ENCODE data around the gene F13A1.

The F13A1 gene

GRCh38 chr6:6319952-6320811, at the start of gene F13A1:
F13A1 (minus strand) TSS chr6:6320662; CDS start chr6:6318664, 1,998 bp downstream.
- no peak for DNase-seq

GRCh38 chr6:6368684-6369052, 48.2 kb upstream of the F13A1 start:
- no peak for DNase-seq

- DNase-seq, result no peak
These were observed 47.7 kb upstream of the F13A1 start for GRCh38 chr6:6368040-6368683.

DNA sequence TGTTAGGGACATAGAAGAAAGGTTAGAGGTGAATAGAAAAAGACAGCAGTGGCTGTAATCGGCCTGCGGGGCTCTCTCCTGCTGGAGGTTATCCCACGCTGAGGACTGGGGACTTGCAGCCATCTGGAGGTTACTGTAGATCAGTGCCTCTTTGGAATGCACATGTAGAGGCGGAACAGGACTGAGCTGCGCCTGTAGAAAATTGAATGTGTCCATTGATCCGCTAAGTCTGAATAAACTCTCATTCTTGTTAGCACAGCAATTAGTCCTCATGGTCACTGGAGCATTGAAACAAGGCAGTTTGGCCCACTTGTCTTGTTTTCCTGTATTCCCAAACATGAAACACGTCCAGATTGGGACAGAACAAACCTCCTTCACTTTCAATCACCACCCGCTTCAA, 46.3 kb upstream of the F13A1 start:
- DNase-seq, result no peak

DNA sequence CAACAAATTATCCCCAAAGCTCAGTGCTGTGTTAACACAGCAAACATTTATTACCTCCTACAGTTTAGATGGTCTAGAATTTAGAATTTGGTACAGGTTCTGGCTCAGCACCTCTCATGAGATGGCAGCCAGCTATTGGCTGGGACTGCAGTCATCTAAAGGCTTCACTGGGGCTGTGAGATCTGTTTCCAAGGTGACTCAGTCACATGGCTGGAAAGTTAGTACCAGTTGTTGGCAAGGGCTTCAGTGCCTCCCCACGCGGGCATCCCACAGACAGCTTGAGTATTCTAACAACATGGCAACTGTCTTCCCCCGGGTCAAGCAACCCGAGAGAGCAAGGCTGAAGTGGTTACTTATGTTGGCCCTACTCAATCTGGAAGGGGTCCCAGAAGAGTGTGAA, 44.8 kb upstream of the F13A1 start:
- DNase-seq, result no peak

DNA sequence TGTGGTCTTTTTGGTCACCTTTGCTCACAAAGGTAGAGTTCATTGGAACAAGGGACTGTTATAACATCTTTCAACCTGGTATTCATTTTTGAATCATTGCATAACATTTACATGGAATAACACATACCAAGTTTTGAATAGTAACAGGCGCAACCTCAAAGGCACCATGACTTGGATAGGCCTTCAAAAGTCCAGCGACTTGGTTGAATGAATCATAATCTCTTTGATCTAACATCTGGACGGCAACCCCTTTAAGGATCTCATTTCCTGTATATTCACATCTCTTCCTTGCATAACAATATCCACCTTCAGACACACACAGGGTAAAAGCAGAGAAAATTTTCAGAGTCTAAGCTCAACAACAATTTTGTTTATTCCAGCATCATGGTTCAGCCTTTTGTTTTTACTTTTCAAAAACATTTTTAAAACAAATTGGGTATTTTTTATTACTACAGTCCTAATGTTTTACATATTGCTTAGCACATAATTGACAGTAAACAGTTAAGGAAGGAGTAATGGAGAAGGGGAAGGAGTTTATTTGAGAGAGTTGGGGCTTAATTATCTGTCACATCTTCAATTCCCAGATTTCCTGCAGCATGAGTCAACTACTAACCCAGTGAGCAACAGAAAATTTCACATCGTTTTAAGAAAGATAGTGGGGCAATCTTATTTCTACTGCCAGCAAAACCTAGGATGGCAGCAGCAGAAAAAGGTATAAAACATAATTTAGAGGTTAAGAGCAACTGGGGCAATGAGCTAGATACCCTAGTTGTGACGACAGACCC, 41.8 kb upstream of the F13A1 start:
- no peak for DNase-seq

DNA sequence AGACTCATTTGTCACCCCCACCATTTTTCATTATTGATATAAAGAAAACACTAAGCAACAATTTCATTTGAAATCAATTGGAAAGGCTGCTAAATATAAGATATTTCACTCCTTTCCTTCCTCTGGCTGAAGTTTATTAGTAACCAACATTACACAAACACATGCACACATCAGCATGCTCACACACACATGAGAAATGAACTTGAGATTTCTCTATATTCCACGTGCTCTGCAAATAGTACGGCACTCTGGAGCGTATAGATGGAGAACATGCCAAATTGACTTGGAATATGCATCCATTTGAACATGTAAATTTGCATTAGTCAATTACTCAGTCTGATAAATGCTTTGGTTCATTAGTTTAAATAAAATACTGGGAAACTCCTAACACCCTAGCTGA, 37.1 kb upstream of the F13A1 start:
- no peak for DNase-seq

- DNase-seq, result no peak
These were observed 36.6 kb upstream of the F13A1 start for GRCh38 chr6:6357032-6357431.

GRCh38 chr6:6352772-6353171, 32.3 kb upstream of the F13A1 start:
- DNase-seq, result no peak

DNA sequence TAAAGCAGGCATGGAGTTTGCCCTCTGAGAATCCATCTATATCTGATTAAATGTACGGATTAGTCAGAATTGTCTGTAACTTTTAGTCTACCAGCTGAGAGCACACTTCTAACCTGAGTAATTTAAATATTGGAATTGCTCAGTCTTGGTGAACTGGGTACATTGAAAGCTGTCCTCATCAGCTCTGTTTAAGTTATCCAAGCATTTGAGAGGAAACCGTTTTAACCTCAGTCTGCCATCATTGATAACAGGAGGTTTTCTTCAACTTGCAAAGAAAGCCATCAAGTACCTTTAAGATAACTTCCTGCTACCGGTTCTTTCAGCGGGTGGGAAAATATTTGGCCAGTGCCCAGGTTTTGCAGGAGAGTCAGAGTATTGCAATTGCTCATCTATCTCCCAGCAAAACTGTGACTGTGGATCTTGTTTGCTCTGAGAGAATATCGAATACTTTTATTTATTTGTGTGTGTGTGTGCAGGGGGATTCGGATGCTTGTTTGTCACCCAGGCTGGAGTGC, 31.1 kb upstream of the F13A1 start:
- DNase-seq, result no peak

DNA sequence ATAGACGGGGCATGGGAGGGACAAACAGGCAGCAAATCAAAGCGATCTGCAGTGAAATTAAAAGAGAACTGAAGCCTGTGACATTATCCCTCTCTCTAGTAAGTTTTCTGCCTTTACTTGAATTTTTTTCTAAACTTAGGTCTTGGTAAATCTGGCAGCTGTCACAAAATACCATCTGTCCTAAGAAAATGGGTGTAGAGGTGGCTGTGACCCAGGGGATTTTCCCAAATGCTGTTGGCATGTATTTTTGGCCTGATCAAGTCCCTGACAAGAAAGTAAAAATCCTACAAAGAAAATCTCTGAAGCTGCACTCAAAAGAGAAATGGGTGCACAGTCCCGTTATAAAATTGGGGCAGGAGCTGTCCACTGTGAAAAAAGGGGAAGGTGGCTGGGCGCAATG, 30.2 kb upstream of the F13A1 start:
- no peak for DNase-seq

GRCh38 chr6:6348256-6348655, 27.8 kb upstream of the F13A1 start:
- DNase-seq, result no peak

- DNase-seq, result no peak
These were observed 26.1 kb upstream of the F13A1 start for GRCh38 chr6:6346427-6347023.

- DNase-seq, result no peak
These were observed 13.0 kb upstream of the F13A1 start for GRCh38 chr6:6333501-6333900.

GRCh38 chr6:6332811-6333244, 12.4 kb upstream of the F13A1 start:
- DNase-seq, result no peak

GRCh38 chr6:6331946-6332601, 11.6 kb upstream of the F13A1 start:
- no peak for DNase-seq

DNA sequence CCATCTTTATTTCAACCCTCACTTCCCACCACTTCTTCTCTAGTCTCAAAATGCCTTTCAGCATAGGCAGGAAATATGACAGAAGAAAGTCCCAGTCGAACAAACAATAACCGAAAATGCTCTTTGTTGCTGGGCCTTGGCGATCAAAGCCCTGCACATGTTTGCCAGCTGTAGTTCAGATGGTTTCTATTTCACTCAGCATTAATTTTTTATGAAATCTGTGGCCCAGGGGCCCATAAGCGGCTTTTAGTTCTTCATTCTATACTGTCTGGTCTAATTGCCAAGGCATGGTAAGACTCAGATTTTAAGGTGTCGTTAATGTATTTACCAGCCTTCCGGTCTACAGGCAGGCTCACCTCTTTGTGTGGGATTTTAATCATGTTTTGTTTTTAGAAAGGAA, 10.9 kb upstream of the F13A1 start:
- no peak for DNase-seq

DNA sequence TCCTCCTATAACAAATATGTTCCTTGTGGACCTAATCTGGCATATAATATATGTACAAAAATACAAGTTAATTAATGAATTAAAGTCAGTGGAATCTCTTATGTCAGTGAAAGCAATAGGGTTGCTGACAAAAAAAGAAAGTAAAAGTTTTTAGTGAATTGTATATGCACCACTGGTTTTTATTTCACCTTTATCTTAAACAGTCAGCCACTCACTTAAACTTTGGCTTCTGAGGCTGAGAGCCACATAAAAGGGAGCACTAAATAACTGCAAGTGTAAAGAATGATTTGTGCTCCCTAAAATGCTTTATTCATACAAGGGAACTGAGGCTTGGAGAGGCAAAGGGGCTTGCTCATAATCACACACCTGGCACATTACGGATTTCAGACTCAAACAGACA, 9.9 kb upstream of the F13A1 start:
- DNase-seq, result no peak

GRCh38 chr6:6328451-6328850, 8.0 kb upstream of the F13A1 start:
- DNase-seq, result no peak

DNA sequence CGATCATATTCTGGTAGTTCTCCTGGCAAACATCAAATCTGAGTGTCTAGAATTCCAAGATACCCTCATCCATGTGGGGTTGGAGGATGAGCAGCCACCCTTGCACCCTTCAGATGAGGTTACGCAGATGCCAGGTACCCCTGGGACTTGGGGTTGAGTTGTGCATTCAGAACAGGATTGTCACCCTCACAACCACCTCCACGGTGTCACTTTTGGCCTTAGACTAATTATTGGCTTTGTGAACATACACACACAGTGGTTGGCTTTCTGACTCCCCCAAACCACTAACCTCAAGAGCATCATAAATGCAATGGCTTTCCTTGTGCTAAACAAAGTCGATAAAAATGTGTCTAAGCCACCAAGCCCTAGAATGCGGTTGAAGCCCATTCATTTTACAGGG, 2.9 kb upstream of the F13A1 start:
- DNase-seq, result no peak

GRCh38 chr6:6320901-6321300, 439 bp upstream of the F13A1 start:
- DNase-seq, result no peak
